Adrenal gland (tissue), 12 donors: ENCODE data around the gene CPOX. TPM values are rescaled to one million over a fixed set of nuclear protein-coding genes. Genes with fewer than 3 reads are reported as not detected.
"Not testable (repeated sequence)": the region's sequence is repeated elsewhere in the genome, so short reads cannot be mapped to it uniquely, and the experiment has no call there.

Source experiments
- DNase-seq, 7 donors: peaks; one replicate each; pipeline ENCODE4 v3.0.0-alpha.2; 2019 to 2020
- H3K27ac ChIP-seq, 5 donors: fragments of 200-600 bp; sonication (generic) in 4 of 5; 1 replicate in 3 of 5; 2 replicates in 2 of 5; pipeline versions ENCODE4 v1.5.1 to v1.8.0; 2016 to 2020; ENCODE audit warnings: mild to moderate bottlenecking in 1 of 5
- H3K27me3 ChIP-seq: fragments of 200-600 bp; 2 replicates; pipeline ENCODE4 v1.8.0; 2021
- H3K36me3 ChIP-seq, 2 donors: fragments of 200-600 bp; replicated peaks in 1 of 2; 1 replicate in 1 of 2; 2 replicates in 1 of 2; pipeline versions ENCODE4 v1.5.1 to v1.8.0; 2018 to 2022
- H3K4me1 ChIP-seq, 2 donors: fragments of 200-600 bp; replicated peaks in 1 of 2; 1 replicate in 1 of 2; 2 replicates in 1 of 2; pipeline versions ENCODE4 v1.5.1 to v1.8.0; 2018 to 2021
- H3K4me3 ChIP-seq, 4 donors: fragments of 200-600 bp; sonication (generic) in 3 of 4; one replicate each; pipeline ENCODE4 v1.5.1; 2016 to 2018
- H3K9me3 ChIP-seq, 3 donors: fragments of 200-600 bp; sonication (generic) in 1 of 3; replicated peaks in 1 of 3; 1 replicate in 2 of 3; 2 replicates in 1 of 3; pipeline versions ENCODE4 v1.5.1 to v1.8.0; 2016 to 2021
- POLR2A ChIP-seq, 2 donors: fragments of 450-650 bp; IDR thresholded peaks; one replicate each; pipeline ENCODE4 v1.6.1; 2017; ENCODE audit warnings: antibody characterized with exemption in 2 of 2, mild to moderate bottlenecking in 2 of 2, moderate library complexity in 1 of 2
- WGBS, 4 donors: extraction: QIAGEN DNeasy Blood & Tissue Kit in 2 of 4; methylation state at CpG; one replicate each; pipeline versions ENCODE4 v1.1.5 to v1.1.7; 2013 to 2017; 5-methylcytosine and 5-hydroxymethylcytosine counted together
- intact Hi-C, 2 donors: fragments of 100-400 bp; cut with DNase I; formaldehyde crosslinking; loops; one replicate each; pipeline versions ENCODE4 v1.14.1 to v1.15.0; 2022 to 2023
- polyA plus RNA-seq, 3 donors: library from polyadenylated mRNA; stranded (reverse); fragments of 200-250 nt in 2 of 3; fragments of 350-450 nt in 1 of 3; fragmentation: Illumina TruSeq in 1 of 3; extraction: RNeasy Lipid Tissue Mini Kit (QIAGEN cat#74804) in 1 of 3; gene quantifications; one replicate each; pipeline ENCODE4 v1.2.3, GENCODE V29; 2013 to 2014
- total RNA-seq, 9 donors: library from RNA; depleted of rRNA in 4 of 9; stranded (reverse); fragments of >200 nt in 4 of 9; fragments of 120-200 nt in 1 of 9; fragmentation: NEBNext Ultra II Directional in 1 of 9; extraction: Animal tissue kit (Norgen Biotek cat#: 25700) in 1 of 9; gene quantifications; one replicate each; pipeline versions ENCODE4 v1.1.0 to v1.2.4, GENCODE V29; 2013 to 2023
- TF ChIP-seq, protein P1 (sequence below), 6 experiments: fragments of 450-650 bp in 4 of 6; fragments of 200-600 bp in 2 of 6; sonication (generic) in 1 of 6; IDR thresholded peaks; 1 replicate in 5 of 6; 2 replicates in 1 of 6; pipeline versions ENCODE4 v1.5.1 to v1.8.0; 2016 to 2021; ENCODE audit warnings: antibody characterized with exemption in 6 of 6, mild to moderate bottlenecking in 2 of 6, moderate library complexity in 1 of 6
- donor health status: healthy with polysubstance abuse.
- donor health status: Bipolar disorder and iron deficiency.
- donor health status: DM: yes; HTN: yes; CAD: no.
- donor health status: DM: no; HTN: no; CAD: no.
- donor health status: DM: no; HTN: no; CAD: no.
- donor health status: DM: yes; HTN: yes; CAD: no.

CPOX gene
- total and polyA plus RNA-seq, 12 donors = 9.0 to 59.8 (median 21.7) TPM

- 79 to 95% (median 84%) methylated on average over 2 of the region's 2 CpGs for WGBS, 4 donors
- intact Hi-C loops = no loop called here
- H3K27ac ChIP-seq = no peak overlapping the region
- no peak for DNase-seq
- H3K9me3 ChIP-seq = no peaks in the 10 kb centered on the region
- no peaks in the 10 kb centered on the region for H3K27me3 ChIP-seq
- H3K4me1 ChIP-seq = no peaks in the 10 kb centered on the region
- no peak overlapping the region for H3K4me3 ChIP-seq
- no peak for TF ChIP-seq POLR2A (IDR thresholded peaks at IDR 0.05)
- TF ChIP-seq, protein P1, sequence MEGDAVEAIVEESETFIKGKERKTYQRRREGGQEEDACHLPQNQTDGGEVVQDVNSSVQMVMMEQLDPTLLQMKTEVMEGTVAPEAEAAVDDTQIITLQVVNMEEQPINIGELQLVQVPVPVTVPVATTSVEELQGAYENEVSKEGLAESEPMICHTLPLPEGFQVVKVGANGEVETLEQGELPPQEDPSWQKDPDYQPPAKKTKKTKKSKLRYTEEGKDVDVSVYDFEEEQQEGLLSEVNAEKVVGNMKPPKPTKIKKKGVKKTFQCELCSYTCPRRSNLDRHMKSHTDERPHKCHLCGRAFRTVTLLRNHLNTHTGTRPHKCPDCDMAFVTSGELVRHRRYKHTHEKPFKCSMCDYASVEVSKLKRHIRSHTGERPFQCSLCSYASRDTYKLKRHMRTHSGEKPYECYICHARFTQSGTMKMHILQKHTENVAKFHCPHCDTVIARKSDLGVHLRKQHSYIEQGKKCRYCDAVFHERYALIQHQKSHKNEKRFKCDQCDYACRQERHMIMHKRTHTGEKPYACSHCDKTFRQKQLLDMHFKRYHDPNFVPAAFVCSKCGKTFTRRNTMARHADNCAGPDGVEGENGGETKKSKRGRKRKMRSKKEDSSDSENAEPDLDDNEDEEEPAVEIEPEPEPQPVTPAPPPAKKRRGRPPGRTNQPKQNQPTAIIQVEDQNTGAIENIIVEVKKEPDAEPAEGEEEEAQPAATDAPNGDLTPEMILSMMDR (IDR thresholded peaks at IDR 0.05) = no peak
- no peaks in the 10 kb centered on the region for H3K36me3 ChIP-seq
Observed at GRCh38 chr3:98560911-98561310, 32.5 kb downstream of the CPOX start.

DNA sequence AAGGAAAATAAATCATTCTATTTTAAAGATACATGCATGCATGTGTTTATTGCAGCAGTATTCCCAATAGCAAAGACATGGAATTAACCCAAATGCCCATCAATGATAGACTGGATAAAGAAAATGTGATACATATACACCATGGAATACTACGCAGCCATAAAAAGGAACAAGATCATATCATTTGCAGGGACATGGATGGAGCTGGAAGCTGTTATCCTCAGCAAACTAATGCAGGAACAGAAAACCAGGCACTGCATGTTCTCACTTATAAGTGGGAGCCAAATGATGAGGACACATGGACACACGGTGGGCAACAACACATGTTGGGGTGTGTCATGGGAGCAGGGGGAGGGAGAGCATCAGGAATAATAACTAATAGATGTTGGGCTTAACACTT is 33.6 kb downstream of the CPOX start:
- H3K27me3 ChIP-seq, H3K4me1 ChIP-seq, intact Hi-C loops, H3K36me3 ChIP-seq, H3K9me3 ChIP-seq, DNase-seq, H3K4me3 ChIP-seq, H3K27ac ChIP-seq: not testable (repeated sequence)
- WGBS, 4 donors = 93 to 97% (median 95%) methylated on average over 2 of the region's 2 CpGs

DNA sequence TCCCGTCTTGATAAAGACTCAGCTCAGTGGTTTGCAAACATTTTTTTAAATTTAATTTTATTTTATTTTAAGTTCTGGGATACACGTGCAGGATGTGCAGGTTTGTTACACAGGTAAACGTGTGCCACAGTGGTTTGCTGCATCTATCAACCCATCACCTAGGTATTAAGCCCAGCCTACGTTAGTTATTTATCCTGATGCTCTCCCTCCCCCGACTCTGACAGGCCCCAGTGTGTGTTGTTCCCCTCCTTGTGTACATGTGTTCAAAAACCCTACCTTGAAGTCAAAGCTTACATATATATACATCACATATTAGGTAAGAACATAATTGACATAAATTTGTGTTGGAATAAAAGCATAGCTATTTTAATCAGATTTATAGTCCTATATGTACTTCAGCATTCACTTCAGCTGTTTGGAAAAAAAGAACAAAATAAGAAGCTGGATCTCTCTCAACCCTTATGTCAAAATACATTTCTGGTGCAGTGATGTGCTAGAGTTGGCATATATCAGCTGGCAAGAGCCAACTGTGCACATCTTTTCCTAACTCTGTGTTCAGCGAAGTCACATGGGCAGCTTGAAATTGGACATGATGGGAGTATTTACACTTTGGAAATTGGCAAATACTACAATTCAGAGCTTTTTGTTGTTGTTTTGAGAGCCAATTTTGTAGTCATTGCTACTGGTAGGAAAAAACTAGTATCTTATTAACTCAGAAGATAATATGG is 35.1 kb downstream of the CPOX start:
- 60 to 68% (median 64%) methylated on average over 6 of the region's 6 CpGs for WGBS, 4 donors
- H3K4me1 ChIP-seq = no peaks in the 10 kb centered on the region
- TF ChIP-seq, protein P1 (IDR thresholded peaks at IDR 0.05) = no peak
- TF ChIP-seq POLR2A (IDR thresholded peaks at IDR 0.05) = no peak
- H3K27ac ChIP-seq = no peak overlapping the region
- H3K27me3 ChIP-seq = no peaks in the 10 kb centered on the region
- DNase-seq = no peak
- H3K9me3 ChIP-seq = no peaks in the 10 kb centered on the region
- H3K4me3 ChIP-seq = no peak overlapping the region
- H3K36me3 ChIP-seq = no peaks in the 10 kb centered on the region
- intact Hi-C loops = no loop called here

- H3K4me1 ChIP-seq = no peaks in the 10 kb centered on the region
- H3K4me3 ChIP-seq = no peak overlapping the region
- H3K36me3 ChIP-seq = no peaks in the 10 kb centered on the region
- DNase-seq = no peak
- TF ChIP-seq POLR2A (IDR thresholded peaks at IDR 0.05) = no peak
- TF ChIP-seq, protein P1 (IDR thresholded peaks at IDR 0.05) = no peak
- H3K27me3 ChIP-seq = no peaks in the 10 kb centered on the region
- H3K9me3 ChIP-seq = no peaks in the 10 kb centered on the region
- 57 to 69% (median 61%) methylated on average over 4 of the region's 4 CpGs for WGBS, 4 donors
- intact Hi-C loops = no loop called here
- H3K27ac ChIP-seq = no peak overlapping the region
Observed at GRCh38 chr3:98557324-98558010, 35.9 kb downstream of the CPOX start.
